Pulmonary artery endothelial cell (primary cell): ENCODE measurements around the gene CYS1. TPM values are rescaled to one million over a fixed set of nuclear protein-coding genes. Genes with fewer than 3 reads are reported as not detected.
"Not testable (repeated sequence)": the region's sequence is repeated elsewhere in the genome, so short reads cannot be mapped to it uniquely, and the experiment has no call there.

Experiments
- DNase-seq: peaks from one replicate; pipeline ENCODE4 v3.0.0-alpha.2; 2011; ENCODE audit warnings: low read depth, low spot score
- total RNA-seq: library from RNA; depleted of rRNA; stranded (reverse); fragments of >200 nt; gene quantifications from 2 replicates; pipeline ENCODE4 v1.2.3, GENCODE V29; 2014

Gene CYS1
- total RNA-seq, 1 donor from 2014 or later: 0.07 TPM

DNA sequence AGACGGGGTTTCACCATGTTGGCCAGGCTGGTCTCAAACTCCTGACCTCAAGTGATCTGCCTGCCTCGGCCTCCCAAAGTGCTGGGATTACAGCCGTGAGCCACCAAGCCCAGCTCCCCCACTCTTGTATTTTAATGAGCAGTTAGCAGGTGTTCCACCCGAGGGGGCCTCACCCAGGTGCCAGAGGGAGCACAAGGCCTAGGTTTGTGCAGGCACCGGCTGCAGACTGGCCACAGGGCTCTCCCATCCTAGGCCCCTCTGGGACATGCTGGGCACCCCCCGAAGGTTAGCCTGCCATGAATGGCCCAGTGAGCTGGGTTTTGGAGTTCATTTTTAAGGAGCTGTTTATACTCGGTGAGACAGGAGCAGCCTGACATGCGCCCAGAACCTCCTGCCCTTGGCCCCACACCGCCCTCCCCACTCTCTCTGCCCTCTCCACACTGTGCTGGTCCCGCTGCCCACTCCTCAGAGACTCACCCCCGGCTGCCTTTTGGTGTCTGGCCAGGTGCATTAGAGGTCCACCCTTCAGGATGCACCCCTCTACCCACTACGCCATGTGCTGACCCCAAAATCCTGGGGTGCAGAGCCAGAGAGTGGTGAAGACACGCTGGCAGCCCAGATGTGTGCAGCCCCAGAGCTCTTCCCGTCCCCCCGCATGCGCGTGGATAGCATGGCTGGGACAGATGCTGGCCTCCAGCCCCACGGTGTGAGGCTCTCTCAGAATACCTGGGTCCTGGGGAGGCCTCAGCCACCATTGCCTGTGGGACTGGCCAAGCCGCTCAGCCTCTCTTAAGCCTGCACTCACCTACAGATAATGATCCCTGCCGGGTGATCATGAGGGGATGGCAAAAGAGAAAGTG is 48.1 kb downstream of the CYS1 start:
- no peak for DNase-seq

- DNase-seq: not testable (repeated sequence)
These were observed 49.4 kb downstream of the CYS1 start for GRCh38 chr2:10030798-10031197.

DNA sequence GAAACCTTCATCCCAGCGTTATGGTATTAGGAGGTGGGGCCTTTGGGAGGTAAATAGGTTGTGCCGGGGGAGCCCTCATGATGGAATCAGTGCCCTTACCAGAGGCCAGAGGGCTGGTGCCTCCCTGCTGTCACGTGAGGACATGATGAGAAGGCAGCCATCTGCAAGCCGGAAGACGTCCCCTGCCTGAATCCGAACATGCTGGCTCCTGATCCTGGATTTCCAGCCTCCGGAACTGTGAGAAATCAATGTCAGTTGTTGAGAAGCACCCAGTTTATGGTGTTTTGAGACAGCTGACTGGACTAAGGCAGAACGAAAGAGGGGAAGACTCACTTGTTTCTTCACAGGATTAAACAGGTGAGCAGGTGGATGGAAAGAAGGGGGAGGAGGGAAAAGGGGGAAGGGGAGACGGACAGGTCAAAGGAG is 49.9 kb downstream of the CYS1 start:
- no peak for DNase-seq

- DNase-seq: no peak
These were observed 50.4 kb downstream of the CYS1 start for GRCh38 chr2:10029875-10030223.

DNA sequence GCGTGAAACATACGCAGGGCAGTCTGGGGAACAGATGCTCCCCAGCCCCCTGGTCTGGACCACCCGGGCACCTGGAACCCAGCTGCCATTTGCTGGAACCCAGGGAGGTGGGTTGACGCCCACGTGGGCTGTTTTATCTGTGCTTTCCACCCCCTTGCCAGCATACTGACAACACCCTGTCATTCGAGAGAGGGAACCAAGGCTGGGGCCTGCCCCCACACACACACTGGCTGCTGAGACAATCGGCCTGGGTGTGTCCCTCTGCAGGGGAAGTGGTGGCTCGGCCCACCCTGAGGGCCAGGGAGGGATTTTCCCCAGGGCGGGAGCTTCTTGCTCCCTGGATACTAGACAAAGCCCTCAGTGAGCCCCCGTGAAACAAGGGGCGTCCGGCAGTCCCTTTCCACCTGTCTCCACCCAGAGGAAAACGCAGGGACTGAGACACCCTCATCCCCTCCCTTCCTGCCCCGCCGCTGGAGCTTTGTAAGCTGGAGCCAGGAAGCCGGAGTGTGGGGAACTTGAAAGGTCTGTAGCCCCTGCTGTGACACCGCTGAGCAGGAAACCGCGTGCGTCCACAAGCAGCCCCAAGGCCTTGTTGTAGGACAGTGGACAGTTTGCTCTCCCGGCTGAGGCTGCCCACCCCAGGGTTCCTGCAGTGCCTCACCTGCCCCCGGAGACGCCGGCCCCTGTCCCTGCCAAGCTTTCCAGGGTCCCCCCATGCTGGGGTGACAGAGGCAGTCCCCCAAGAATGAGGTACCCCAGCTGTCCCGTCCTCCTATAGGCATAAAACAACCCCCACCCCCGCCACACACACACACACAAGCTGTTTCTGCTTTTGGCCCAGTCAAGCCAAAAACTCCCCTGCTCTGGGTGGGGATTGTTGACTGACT is 51.0 kb downstream of the CYS1 start:
- DNase-seq: no peak

- no peak for DNase-seq
These were observed 51.7 kb downstream of the CYS1 start for GRCh38 chr2:10028407-10028987.

DNA sequence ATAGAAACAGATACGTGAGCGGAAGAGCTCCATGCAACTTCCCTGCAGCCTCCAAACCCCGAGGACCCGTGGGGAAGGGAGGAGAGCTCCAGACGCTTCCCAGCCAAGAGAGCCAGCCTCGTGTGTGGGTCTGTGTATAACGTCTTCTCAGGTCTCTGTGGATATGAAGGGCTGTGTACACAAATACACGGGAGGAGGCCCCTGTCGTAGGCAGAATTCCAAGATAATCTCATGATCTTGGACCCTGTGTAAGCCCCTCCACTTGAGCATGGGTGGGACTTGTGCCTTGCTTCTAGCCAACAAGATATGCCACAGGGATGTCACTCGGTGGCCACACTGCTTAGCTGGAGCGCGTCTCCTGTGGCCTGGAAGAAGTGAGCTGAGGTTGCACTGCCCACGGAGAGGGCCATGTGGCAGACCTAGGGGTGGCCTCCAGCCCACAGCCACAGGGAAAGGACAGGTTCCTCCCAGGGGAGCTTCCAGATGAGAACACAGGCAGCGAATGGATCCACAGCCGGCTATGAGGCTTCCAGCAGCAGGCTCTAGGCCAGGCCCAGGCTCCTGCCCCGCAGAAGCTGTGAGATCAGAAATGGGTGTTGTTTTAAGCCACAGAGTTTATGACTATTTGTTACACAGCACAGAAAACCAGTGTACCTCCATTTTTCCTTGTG is 52.4 kb downstream of the CYS1 start:
- no peak for DNase-seq

GRCh38 chr2:10026940-10027569 is 53.2 kb downstream of the CYS1 start:
- no peak for DNase-seq

DNA sequence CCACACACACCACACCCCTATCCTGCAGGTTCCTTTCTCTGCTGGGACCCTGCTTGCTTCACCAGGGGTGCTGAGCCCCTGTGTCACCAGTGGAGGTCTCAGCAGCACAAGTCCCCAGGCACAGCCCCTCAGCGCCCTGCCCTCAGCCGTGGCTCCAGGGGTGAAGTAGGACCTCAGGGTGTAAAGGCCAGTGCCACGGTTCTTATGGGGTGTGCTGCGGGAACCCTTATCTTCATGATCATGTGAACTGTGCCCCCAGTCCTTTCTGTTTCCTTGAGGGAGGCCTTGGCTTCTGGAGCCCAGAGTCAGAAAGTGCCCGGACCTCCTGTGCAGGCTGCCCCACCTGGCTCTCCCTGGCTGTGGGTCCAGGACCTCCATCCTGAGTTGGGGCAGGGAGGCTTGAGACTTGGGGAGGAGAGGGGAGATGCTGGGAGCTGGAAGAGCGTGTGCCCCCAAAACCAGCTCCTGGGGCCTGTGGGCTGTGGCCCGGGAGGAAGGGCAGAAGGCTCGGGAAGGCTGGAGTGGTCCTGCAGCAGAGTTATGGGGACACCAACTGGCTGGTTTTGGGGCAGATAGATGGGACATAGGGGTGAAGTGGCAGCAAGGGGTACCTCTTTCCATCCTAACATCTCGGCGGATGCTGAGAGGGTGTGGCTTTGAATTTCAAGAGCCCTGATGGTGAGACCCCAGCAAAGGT is 57.1 kb downstream of the CYS1 start:
- DNase-seq: no peak

GRCh38 chr2:10022445-10022844 is 57.8 kb downstream of the CYS1 start:
- no peak for DNase-seq

GRCh38 chr2:10022041-10022421 is 58.2 kb downstream of the CYS1 start:
- no peak for DNase-seq

DNA sequence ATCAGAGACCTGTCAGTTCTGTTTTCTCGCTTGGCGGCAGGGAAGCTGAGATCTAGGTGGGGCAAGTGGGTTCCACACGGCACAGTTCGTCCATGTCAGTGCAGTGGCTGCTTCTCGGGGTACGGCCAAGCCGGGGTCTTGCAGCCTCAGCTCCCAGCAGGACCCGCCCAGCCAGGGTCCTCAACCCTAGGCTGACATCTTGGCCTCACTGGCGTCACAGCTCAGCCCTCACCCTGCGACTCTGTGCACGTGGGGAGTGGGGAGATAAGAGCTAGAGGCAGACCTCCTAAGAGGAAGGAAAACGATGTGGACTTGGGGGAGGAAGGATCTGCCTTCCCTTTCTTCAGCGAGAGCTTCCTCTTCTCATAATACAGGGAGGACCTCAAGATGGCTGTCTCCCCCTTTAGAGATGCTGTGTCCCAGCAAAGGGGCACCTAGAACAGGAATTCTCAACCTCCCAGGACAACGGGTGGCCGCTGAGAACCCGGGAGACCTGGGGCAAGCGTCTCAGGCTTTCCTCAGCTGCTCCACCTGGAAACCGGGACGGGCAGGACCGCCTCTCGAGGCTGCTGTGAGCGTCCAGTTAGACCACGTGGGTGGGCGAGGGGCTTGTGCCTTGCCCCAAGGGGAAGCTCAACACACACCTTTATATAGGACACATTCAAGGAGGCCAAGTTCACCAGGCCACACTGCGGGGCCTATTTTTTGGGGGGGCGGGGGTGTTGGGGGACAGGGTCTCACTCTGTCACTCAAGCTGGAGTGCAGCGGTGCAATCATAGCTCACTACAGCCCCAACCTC is 60.4 kb downstream of the CYS1 start:
- DNase-seq: no peak

GRCh38 chr2:10019174-10019573 is 61.0 kb downstream of the CYS1 start:
- DNase-seq: no peak

GRCh38 chr2:10017313-10017941 is 62.8 kb downstream of the CYS1 start:
- DNase-seq: no peak

DNA sequence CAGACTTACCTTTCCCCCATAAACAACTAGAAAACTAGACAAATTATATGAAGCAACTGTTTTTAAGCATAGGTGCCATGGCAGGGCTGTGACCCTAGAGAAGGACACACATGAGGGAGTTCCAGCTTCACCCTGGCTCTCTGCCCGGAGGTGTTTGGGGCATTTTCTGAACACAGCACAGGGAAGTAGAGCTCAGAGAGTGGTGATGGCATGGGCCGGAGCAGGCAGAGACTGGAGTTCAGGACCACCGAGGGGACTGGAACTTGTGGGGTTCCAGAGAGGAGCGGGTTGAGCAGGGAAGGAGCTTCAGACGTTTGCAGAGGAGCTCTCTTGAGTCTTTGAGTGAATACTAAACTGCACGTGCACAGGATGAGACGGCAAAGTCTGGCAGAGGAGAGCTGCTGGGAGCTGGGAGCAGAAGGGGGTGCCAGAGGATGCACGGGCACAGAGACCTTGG is 63.4 kb downstream of the CYS1 start:
- DNase-seq: no peak

DNA sequence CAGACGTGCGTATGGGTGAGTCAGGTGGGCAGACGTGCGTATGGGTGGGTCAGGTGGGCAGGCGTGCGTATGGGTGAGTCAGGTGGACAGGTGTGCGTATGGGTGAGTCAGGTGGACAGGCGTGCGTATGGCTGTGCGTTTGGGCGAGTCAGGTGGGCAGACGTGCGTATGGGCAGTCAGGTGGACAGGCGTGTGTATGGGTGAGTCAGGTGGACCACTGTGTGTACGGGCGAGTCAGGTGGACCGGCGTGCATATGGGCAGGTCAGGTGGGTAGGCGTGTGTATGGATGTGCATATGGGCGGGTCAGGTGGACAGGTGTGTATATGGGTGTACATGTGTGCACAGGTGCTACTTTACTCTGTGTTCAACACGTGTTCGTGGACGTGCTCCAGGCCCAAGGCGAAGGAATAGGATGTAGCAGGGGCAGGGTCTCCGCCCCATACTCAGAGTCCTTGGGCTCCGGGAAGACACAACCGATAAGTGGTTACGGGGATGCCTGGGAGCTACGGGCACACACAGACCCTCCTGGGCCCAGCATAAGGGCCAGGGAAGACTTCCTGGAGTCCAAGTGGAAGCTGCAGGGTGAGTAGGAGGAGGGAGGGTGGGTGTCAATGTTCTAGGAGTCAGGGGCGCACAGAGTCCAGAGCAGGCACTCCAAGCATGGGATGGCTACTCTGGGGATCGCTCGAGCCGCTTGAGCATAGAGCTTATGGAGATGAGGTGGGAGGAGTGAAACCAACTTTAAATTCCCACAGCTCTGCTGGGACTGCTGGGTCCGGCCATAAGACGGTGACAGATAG is 64.0 kb downstream of the CYS1 start:
- DNase-seq: no peak

GRCh38 chr2:10015376-10015989 is 64.7 kb downstream of the CYS1 start:
- DNase-seq: not testable (repeated sequence)
